Measurements from ENCODE around the gene AMMECR1.

The AMMECR1 gene

GRCh38 chrX:110162867-110163266 lies 155.0 kb downstream of the AMMECR1 start:
- DNase-seq (ENCODE audit: low read depth) = no peak
- TF ChIP-seq CTCF (conservative IDR thresholded peaks at IDR 0.05; ENCODE audit: low read length) = no peak
- no peak overlapping the region for H3K4me3 ChIP-seq (ENCODE audit: low read length)

- H3K4me3 ChIP-seq (ENCODE audit: low read length) = no peak overlapping the region
- no peak for DNase-seq (ENCODE audit: low read depth)
- no peak for TF ChIP-seq CTCF (conservative IDR thresholded peaks at IDR 0.05; ENCODE audit: low read length)
These were observed 155.8 kb downstream of the AMMECR1 start for GRCh38 chrX:110162131-110162530.

- DNase-seq (ENCODE audit: low read depth) = no peak
- TF ChIP-seq CTCF (conservative IDR thresholded peaks at IDR 0.05; ENCODE audit: low read length) = no peak
- H3K4me3 ChIP-seq (ENCODE audit: low read length) = no peak overlapping the region
These were observed 156.6 kb downstream of the AMMECR1 start for GRCh38 chrX:110161361-110161686.

- H3K4me3 ChIP-seq (ENCODE audit: low read length) = no peak overlapping the region
- TF ChIP-seq CTCF (conservative IDR thresholded peaks at IDR 0.05; ENCODE audit: low read length) = no peak
- DNase-seq (ENCODE audit: low read depth) = no peak
These were observed 158.0 kb downstream of the AMMECR1 start for GRCh38 chrX:110159865-110160264.

GRCh38 chrX:110159235-110159634 lies 158.7 kb downstream of the AMMECR1 start:
- no peak overlapping the region for H3K4me3 ChIP-seq (ENCODE audit: low read length)
- DNase-seq (ENCODE audit: low read depth) = no peak
- no peak for TF ChIP-seq CTCF (conservative IDR thresholded peaks at IDR 0.05; ENCODE audit: low read length)

- H3K4me3 ChIP-seq (ENCODE audit: low read length) = no peak overlapping the region
- TF ChIP-seq CTCF (conservative IDR thresholded peaks at IDR 0.05; ENCODE audit: low read length) = no peak
- no peak for DNase-seq (ENCODE audit: low read depth)
These were observed 160.4 kb downstream of the AMMECR1 start for GRCh38 chrX:110157444-110157843.

- peak; percentile 9 for DNase-seq (ENCODE audit: low read depth)
- H3K4me3 ChIP-seq (ENCODE audit: low read length) = no peak overlapping the region
- TF ChIP-seq CTCF (conservative IDR thresholded peaks at IDR 0.05; ENCODE audit: low read length) = peak; percentile 49
These were observed 161.6 kb downstream of the AMMECR1 start for GRCh38 chrX:110156167-110156754.

Data from AG10803 (cell line).